Measurements from ENCODE around the gene CACNA1H.

DNA sequence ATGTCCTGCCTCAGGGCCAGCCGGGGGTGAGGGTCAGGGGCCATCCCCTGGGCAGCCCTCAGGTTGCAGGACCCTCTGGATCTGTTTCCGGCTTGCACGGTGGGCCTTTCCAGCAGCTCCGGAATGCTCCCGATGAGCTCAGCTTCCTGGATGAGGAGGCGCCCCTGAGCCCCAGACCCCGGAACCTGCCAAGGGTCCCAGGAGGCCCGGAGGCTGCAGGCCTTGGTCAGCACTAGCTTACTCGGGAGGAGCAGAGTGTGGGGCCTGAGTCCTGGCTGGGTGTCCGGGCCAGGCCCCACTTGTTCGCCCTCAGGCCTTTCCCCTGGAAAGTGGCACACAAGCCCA, 49.3 kb upstream of the CACNA1H start:
- TF ChIP-seq, protein P1, sequence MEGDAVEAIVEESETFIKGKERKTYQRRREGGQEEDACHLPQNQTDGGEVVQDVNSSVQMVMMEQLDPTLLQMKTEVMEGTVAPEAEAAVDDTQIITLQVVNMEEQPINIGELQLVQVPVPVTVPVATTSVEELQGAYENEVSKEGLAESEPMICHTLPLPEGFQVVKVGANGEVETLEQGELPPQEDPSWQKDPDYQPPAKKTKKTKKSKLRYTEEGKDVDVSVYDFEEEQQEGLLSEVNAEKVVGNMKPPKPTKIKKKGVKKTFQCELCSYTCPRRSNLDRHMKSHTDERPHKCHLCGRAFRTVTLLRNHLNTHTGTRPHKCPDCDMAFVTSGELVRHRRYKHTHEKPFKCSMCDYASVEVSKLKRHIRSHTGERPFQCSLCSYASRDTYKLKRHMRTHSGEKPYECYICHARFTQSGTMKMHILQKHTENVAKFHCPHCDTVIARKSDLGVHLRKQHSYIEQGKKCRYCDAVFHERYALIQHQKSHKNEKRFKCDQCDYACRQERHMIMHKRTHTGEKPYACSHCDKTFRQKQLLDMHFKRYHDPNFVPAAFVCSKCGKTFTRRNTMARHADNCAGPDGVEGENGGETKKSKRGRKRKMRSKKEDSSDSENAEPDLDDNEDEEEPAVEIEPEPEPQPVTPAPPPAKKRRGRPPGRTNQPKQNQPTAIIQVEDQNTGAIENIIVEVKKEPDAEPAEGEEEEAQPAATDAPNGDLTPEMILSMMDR (IDR thresholded peaks at IDR 0.05): no peak
- no peak for TF ChIP-seq POLR2A (IDR thresholded peaks at IDR 0.05)
- no peak for TF ChIP-seq POLR2AphosphoS5 (IDR thresholded peaks at IDR 0.05)
- TF ChIP-seq EP300 (IDR thresholded peaks at IDR 0.05): no peak
